Measurements from ENCODE around the gene CFAP157.

DNA sequence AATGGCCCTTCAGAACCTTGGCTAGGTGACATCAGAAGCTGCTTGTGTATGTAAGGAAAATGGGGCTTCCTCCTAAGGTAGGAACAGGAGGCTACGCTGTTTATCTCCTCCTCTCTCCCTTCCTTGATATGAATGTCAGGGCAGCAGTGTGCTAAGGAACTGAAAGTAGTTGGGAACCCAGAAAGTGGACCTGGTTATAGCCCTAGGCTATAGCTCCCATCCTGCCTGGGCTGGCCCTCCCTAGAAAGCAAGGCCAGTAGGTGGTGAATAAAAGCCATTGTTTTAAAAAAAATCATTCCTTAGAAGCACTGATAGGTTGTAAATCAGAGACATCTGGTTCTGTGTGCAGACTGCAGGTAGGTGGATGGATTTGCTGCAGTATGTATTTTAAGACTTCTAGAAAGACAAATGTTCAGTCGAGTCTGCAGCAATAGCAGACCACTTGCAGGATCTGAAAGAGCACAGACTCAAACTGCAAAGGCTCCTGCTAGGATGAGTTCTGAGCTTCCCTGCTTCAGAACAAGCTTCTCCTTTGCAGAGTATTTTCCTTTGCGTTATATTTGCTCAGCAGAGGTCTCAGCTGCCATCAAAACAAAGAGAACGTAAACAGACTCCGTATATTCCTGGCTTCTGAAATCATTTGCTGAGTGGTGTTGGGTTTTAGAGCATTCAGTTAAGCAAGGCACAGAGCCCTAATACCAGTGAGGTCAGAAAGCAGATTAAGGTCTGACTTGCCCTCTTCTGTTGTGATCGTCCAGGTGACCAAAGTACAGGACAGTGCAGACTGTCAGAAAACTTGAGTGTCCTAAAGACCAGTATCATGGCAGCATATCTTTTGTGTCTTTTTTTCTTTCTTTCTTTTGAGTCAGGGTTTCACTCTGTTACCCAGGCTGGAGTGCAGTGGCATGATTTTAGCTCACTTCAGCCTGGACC lies 20.1 kb upstream of the CFAP157 start:
- TF ChIP-seq, protein P1, sequence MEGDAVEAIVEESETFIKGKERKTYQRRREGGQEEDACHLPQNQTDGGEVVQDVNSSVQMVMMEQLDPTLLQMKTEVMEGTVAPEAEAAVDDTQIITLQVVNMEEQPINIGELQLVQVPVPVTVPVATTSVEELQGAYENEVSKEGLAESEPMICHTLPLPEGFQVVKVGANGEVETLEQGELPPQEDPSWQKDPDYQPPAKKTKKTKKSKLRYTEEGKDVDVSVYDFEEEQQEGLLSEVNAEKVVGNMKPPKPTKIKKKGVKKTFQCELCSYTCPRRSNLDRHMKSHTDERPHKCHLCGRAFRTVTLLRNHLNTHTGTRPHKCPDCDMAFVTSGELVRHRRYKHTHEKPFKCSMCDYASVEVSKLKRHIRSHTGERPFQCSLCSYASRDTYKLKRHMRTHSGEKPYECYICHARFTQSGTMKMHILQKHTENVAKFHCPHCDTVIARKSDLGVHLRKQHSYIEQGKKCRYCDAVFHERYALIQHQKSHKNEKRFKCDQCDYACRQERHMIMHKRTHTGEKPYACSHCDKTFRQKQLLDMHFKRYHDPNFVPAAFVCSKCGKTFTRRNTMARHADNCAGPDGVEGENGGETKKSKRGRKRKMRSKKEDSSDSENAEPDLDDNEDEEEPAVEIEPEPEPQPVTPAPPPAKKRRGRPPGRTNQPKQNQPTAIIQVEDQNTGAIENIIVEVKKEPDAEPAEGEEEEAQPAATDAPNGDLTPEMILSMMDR (IDR thresholded peaks at IDR 0.05) = no peak
- TF ChIP-seq POLR2A (IDR thresholded peaks at IDR 0.05) = no peak
